ENCODE results near the gene ZBTB14.
A peak's percentile ranks its signal among the peaks of the same experiment; 100 is the strongest.

ZBTB14 gene, protein sequence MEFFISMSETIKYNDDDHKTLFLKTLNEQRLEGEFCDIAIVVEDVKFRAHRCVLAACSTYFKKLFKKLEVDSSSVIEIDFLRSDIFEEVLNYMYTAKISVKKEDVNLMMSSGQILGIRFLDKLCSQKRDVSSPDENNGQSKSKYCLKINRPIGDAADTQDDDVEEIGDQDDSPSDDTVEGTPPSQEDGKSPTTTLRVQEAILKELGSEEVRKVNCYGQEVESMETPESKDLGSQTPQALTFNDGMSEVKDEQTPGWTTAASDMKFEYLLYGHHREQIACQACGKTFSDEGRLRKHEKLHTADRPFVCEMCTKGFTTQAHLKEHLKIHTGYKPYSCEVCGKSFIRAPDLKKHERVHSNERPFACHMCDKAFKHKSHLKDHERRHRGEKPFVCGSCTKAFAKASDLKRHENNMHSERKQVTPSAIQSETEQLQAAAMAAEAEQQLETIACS

GRCh38 chr18:5295231-5295920 lies at the start of gene ZBTB14:
Gene ZBTB14 (minus strand): TSS chr18:5295726. CDS start chr18:5293246, 2,480 bp downstream.
- no peak for FAIRE-seq
- TF ChIP-seq, protein P1, sequence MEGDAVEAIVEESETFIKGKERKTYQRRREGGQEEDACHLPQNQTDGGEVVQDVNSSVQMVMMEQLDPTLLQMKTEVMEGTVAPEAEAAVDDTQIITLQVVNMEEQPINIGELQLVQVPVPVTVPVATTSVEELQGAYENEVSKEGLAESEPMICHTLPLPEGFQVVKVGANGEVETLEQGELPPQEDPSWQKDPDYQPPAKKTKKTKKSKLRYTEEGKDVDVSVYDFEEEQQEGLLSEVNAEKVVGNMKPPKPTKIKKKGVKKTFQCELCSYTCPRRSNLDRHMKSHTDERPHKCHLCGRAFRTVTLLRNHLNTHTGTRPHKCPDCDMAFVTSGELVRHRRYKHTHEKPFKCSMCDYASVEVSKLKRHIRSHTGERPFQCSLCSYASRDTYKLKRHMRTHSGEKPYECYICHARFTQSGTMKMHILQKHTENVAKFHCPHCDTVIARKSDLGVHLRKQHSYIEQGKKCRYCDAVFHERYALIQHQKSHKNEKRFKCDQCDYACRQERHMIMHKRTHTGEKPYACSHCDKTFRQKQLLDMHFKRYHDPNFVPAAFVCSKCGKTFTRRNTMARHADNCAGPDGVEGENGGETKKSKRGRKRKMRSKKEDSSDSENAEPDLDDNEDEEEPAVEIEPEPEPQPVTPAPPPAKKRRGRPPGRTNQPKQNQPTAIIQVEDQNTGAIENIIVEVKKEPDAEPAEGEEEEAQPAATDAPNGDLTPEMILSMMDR (IDR thresholded peaks at IDR 0.05; ENCODE audit: insufficient read depth, missing control alignments) = no peak
- peak; percentile 64 for DNase-seq (ENCODE audit: insufficient read length, low spot score)

DNA sequence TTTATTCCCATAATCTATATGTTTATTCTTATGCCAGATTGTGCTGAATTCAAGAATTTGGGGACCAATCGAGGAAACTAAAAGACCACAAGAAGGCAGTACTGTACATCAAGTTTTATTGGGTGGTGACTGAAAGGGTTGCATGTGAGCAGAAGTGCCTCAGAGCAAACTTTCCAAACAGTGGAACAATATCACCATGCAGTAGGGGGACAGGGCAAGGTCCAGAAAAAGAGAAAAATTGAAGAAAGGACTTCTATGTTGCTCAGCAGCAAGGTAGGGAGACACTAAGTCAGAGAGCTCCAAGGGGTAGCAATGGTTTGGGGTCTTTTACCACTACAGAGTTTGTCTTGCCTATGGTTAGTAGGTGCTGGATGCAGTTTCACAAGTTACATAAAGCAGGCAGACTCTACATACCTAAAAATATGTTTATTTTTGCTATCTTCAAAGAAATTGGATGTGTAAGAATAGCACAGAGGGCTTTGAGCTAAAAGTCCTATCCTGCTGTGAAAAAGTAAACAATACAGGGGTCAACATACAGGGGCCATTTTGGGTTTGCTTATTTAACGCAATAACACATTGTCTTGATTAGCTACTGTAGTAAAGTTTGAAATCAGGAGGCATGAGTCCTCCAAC lies 43.8 kb upstream of the ZBTB14 start:
- FAIRE-seq (no peak), DNase-seq (ENCODE audit: insufficient read length, low spot score) (no peak)
- TF ChIP-seq, protein P1 (IDR thresholded peaks at IDR 0.05; ENCODE audit: insufficient read depth, missing control alignments) = no peak

- TF ChIP-seq, protein P1 (IDR thresholded peaks at IDR 0.05; ENCODE audit: insufficient read depth, missing control alignments) = no peak
- no peak for FAIRE-seq
- no peak for DNase-seq (ENCODE audit: insufficient read length, low spot score)
These were observed 39.0 kb upstream of the ZBTB14 start for GRCh38 chr18:5334456-5335075.

GRCh38 chr18:5318061-5318700 lies 22.7 kb upstream of the ZBTB14 start:
- TF ChIP-seq, protein P1 (IDR thresholded peaks at IDR 0.05; ENCODE audit: insufficient read depth, missing control alignments) = no peak
- FAIRE-seq (no peak), DNase-seq (ENCODE audit: insufficient read length, low spot score) (no peak)

DNA sequence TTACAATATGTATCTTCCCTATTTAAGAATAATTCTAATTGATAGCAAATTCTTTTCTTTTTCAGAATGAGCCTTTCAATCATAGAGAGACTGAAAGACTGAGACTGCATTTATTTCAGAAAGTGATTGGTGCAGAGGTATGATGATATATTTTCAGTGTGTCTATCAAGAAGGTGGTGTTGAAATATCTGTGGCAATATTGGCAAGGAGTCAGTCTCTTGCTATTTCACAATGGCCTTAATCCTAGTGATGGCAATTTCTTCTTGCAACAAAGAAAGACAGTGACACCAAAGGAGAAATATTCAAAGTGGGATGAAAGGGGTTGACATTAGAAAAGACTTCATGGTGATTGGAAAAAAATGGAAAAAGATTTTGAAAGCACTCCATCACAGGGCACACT lies 21.7 kb upstream of the ZBTB14 start:
- DNase-seq (ENCODE audit: insufficient read length, low spot score) (no peak), FAIRE-seq (no peak)
- TF ChIP-seq, protein P1 (IDR thresholded peaks at IDR 0.05; ENCODE audit: insufficient read depth, missing control alignments) = no peak

DNA sequence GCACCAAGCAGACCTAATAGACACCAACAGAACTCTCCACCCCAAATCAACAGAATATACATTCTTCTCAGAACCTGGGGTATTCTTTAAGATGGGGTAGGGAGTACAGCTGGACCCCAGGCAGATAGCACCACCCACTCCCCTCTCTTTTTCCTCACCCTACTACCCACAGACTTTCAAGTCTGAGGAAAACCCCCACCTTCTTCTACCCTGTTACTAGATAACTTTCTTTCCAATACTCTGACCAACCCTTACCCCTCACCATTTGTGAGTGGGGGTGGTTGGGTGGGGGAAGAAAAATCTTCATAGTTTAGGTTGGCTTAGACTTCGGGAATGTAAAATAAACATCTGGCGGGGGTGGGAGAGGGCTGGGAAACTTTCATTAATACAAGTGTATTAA lies 20.3 kb upstream of the ZBTB14 start:
- TF ChIP-seq, protein P1 (IDR thresholded peaks at IDR 0.05; ENCODE audit: insufficient read depth, missing control alignments) = no peak
- FAIRE-seq = no peak
- DNase-seq (ENCODE audit: insufficient read length, low spot score) = no peak
